T1000 (cell line): Measurements from ENCODE around the gene RPL22L1.
"Not testable (repeated sequence)": the region's sequence is repeated elsewhere in the genome, so short reads cannot be mapped to it uniquely, and the experiment has no call there.

Experiments used
- DNase-seq: peaks from one replicate; lab custom pipeline; 2025; ENCODE audit warnings: mixed read lengths; lab: John Stamatoyannopoulos, UW

Gene RPL22L1

DNA sequence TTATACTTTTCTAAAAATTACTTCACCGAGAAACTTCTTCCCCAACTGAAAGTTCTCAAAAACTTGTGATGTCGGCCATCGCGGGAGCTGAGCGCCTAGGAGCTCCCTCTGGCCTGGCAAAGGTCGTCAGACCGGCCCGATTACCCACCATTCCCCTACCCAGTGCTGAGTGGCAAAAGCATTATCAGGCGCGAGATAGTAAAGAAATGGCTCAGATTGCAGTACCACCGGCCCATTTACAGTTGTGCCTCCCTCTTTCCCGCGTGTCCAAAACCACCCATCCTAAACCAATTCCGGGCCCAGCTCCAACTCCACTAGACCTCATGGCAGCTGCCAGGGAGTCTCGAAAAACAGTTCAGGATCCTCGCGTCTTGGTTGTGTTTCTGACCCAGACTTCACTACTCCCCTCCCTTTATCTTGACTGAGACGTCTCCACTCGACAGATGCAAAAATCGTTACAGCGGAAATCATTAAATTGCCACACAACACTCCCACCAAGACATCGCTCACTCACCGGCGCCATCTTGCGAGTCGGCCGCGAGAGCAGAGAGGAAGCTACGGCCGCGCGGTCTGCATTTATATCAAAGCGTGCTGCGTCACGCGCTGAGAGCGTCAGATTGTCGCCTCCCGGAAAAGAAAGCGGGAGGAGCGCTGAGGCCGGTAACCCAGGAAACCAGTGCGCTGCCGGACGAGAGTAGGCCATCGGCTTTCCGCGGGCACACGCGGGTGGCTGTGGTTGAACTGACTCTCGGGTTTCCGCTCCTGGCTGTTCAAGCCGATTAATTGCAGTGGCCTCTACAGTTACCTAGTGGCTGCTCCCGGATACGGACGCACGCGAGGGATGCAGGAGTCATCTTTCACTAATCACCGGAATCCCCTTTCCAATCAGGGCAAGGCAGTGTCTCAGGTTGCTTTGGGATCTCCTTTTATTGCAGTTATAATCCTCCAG, at the start of gene RPL22L1:
Gene RPL22L1 (minus strand): TSS at position 551 of the 949 bp plus-strand sequence. CDS start 28 bp downstream, at position 523.
- DNase-seq: no peak

DNA sequence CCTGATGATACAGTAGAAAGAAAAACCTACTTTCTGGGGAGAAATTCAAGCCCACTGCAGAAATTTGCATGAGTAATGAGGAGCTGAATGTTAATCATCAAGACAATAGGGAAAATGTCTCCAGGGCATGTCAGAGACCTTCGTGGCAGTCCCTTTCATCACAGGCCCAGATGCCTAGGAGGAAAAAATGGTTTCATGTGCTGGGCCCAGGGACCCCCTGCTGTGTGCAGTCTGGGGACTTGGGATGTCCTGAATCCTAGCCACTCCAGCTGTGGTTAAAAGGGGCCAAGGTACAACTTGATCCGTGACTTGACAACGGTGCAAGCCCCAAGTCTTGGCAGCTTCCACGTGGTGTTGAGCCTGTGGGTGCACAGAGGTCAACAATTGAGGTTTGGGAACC, 48.7 kb upstream of the RPL22L1 start:
- DNase-seq: no peak

DNA sequence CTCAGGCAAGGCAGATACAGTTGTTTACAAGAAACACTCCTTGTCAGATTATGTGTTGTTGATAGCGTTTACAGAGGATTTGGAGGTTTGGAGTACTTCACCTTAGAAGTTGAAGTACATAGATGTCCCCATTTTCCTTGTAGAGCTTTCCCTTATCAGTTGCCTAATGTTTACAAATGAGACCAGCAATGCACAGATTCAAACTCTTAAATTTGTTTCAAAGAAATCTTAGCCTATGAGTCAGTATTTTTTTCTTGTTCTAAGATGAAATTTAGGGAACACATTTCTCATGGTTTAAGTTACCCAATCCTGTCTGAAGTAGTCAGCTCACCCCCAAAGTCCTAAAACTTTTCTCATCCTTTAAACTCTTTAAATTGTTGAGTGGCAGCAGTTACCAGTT, 44.7 kb upstream of the RPL22L1 start:
- no peak for DNase-seq

DNA sequence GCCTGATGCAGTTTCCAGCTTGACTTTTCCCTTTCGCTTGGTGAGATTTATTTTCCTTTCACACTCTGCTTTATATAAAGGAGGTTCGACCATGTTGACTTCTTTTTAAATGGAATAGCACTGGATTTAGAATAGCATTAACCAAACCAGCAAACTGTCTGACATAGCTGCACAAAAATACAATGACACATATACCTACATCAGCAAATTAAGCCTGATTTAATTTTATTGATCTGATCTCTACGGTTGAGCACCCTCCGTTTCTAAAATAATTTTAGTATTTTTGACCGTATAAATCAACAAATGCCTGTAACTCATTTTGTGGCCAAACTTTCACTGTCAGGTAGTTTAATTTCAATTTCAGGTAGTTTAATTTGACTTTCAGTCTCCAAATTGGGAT, 44.2 kb upstream of the RPL22L1 start:
- no peak for DNase-seq

DNA sequence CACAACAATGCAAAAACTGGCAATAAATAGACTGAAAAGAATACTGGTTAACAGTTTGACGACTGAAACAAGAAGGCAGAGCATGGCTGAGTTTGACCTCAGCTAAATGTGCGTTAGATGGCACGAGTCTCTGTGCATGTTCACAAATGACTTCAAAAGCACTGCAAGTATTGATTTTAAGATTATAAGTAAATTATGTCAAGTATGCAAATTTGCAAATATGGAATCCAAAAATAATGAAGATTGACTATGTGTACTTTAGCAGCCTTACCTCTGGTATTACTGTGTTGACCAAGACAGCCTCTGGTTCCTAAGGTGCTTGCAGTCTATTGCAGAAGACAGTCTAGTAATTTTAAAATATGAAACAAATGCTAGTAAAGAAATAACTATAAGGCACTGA, 41.1 kb upstream of the RPL22L1 start:
- no peak for DNase-seq

DNA sequence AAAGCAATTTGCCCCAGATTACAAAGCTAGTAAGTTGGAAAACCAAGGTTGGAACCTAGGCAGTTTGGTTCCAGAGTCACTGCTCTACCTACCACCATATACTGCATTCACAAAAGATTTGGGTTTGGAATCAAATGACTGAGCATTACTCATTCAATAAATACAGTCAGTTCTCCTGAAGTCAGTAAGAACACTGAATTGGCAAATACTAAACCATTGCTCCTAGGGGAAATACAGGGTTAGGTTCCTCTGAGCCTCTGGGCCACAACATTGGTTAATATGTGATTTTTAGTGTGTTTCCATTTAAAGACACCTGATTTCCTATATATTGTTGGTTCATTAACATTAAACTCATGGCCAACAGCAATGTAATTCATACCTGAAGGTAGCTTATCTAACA, 40.5 kb upstream of the RPL22L1 start:
- no peak for DNase-seq

DNA sequence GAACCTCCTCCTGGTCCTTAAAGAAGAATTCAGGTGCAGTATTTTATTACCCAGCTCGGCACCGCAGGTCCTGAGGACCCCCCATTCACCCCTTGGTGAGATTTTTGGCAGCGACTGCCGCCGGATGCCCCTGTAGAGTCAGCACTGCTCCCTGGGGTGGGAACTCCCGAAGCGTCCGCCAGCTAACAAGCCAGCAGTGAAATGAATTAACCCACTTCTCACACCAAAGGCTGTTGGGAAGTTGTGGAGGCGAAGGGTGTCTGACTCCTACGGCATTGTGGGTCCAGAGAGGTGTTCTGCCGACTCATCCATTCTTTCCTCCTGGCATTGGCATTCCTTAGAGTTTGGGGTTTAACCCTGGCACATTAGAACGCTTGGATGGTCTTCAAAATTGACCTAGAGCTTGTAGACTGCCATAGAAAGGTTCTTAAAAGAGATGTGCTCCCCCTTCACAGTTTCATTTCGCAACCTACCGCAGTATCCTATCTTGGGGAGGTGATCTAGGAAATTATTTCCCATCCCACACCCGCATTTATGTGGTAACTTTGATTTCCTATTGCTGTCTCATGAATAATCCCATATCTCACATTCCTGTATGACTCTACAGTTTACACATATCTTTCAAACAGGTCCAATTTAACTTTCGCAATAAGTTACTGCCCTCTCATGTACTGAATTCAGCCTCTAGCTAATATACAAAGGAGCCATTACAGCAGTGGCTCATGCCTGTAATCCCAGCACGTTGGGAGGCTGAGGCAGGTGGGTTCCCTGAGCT, 39.3 kb upstream of the RPL22L1 start:
- peak; percentile 43 for DNase-seq

DNA sequence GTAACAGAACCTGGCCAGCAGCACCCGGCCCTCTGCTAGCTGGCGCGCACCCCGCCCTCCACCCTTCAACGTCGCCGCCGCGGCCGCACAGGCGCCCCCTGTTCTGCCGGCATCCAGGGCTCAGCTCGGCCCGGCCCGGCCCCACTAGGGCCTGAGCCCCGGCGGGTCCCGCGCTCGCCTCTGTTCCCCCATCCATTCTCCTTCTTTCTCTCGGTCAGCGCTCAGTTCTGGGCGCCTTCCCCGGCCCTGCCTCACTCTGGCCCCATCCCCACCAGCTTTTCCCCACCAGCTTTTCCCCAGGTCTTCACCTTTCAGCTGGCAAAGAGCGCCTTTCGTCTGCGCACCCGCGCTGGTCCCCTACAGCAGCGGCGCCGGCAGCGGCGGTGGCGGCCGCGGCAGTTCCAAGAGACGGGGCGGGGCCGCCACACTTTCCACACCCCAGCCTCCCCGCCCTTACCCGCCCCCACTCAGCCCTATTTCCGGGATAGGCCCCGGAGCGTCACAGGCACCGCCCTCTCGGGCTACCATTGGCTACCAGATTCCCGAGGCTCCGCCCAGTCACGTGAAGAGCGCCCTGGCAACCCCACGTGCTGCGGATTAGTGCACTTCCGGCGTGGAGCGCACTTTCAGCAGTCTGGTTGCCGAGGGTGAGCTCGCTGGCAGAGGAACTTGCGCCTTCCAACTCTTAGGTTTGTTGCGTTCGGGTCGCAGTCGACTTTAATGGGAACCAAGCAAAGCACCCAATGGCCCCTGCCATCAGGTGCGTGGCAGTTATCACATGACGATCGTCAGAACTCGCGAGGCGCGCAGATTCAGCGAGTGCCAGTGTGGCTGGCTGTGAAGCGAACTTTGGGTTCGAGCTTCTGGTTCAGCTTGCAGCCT, 38.5 kb upstream of the RPL22L1 start, which contains the start of gene EIF5A2:
Gene EIF5A2 (minus strand): TSS at position 403 of the 882 bp plus-strand sequence. CDS start 831 bp downstream, outside the sequence.
- DNase-seq: peak; percentile 95

DNA sequence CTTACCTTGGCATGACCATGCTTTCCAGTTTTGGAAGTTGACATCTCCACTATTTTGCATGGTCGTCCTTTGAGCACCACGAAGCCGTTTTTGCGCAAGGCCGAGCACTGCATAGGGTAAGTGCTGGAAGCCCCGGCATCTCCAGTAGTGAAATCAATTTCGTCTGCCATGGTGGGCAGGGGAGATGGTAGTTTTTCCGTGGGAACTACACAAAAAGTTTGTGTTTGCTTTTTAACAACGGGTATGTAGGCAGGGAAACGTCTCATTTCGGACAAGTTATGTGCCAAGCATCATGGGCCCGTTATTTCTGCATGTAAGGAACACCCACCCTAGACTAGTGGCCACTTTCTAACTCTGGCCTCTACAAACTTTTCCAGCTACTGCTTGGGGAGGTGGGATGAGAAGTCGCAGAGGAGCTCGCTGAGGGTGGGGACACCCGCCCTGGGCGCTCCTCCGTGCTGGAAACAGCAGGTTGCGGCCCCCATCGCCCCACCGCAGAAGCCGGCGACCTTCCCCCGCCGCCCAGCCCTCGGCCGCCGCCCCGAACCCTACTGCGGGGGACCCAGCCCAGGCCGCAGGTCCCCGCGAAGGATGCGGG, 37.7 kb upstream of the RPL22L1 start:
- DNase-seq: peak; percentile 22

DNA sequence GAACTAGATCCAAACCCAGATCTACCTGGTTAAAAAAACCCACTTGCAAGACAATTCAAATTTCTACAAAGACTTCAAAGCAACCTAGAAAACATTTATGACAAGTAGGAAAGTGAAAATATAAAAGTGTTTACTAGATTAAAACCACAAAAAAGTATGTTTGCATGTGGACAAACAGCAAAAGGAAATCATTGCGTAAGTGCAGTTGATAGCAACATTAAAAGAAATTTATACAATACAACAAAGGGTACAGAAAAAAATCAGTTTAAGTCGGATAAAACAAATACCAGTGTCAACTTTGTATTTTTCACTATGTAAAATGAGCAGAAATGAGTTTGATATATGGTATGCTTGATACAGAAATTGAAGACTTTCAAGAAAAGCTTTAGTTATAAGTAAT, 35.9 kb upstream of the RPL22L1 start:
- no peak for DNase-seq

DNA sequence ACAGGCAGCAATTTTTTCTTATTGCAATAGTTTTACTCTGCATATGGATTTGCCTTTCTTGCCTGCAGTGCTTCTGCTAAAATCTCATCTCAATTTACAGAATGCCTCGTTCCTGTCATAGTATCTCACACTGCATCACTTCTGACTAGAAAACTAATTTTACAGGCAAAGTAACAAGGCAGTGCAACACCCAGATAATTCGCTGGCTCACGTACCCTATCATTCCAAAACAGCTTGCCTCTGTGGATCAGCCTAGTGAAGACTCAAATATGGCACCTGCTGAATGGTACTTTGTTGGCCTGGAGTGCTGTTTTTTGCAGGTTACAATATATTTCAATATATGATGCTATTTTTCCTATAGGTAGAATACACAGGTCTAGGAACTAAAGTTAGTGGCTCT, 33.1 kb upstream of the RPL22L1 start:
- DNase-seq: no peak

DNA sequence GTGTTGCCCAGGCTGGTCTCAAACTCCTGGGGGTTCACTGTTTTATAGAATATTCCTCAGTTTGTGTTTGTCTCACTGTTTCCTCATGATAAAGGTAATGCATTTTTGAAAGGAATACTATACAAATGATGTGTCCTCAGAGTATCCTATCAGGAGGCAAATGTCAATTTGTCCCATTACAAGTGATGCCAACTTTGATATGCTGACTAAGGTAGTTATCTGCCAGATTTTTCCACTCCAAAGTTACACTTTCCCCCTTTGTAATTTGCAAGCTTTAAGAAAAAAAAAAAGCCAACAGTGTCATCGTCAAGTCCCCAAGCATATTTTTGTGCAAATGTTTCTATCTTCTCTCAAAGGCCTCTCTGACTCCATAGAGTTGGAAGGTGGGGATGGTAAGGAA, 29.5 kb upstream of the RPL22L1 start:
- DNase-seq: no peak

DNA sequence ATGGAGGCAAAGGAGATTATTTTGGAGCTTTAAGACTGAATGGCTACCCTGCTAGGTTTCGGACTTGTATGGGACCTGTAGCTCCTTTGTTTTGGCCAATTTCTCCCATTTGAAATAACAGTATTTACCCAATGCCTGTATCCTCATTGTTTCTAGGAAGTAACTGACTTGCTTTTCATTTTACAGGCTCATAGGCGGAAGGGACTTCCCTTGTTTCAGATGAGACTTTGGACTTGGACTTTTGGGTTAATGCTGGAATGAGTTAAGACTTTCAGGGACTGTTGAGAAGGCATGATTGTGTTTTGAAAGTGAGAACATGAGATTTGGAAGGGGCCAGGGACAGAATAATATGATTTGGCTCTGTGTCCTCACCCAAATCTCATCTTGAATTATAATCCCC, 28.0 kb upstream of the RPL22L1 start:
- no peak for DNase-seq

DNA sequence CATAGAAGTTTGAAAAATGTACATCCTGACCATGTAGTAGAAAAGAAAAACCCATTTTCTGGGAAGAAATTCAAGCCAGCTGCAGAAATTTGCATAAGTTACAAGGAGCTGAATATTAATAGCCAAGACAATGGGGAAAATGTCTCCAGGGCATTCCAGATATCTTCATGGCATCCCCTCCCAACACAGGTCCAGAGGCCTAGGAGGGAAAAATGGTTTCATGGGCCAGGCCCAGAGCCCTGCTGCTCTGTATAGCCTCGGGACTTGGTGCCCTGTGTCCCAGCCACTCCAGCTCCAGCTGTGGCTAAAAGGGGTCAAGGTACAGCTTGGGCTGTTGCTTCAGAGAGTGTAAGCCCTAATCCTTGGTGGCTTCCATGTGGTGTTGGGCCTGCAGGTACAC, 27.2 kb upstream of the RPL22L1 start:
- not testable (repeated sequence) for DNase-seq

DNA sequence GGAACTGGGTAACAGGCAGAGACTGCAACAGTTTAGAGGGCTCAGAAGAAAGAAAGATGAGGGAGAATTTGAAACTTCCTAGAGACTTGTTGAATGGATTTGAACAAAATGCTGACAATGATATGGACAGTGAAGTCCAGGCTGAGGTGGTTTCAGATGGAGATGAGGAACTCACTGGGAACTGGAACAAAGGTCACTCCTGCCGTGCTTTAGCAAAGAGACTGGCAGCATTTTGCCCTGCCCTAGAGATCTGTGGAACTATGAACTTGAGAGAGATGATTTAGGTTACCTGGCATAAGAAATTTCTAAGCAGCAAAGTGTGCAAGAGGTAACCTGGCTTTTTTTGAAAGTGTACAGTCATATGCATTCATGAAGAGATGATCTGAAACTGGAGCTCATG, 26.8 kb upstream of the RPL22L1 start:
- DNase-seq: no peak

DNA sequence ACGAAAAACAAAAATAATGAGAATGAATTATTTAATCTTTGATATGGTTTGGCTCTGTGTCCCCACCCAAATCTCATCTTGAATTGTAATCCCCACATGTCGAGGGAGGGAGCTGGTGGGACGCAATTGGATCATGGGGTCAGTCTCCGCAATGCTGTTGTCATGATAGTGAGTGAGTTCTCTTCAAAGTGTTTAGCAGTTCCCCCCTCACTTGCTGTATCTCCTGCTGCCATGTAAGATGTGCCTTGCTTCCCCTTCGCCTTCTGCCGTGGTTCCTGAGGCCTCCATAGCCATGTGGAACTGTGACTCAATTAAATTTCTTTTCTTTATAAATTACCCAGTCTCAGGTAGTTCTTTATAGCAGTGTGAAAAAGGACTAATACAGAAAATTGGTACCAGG, 26.3 kb upstream of the RPL22L1 start:
- DNase-seq: not testable (repeated sequence)

DNA sequence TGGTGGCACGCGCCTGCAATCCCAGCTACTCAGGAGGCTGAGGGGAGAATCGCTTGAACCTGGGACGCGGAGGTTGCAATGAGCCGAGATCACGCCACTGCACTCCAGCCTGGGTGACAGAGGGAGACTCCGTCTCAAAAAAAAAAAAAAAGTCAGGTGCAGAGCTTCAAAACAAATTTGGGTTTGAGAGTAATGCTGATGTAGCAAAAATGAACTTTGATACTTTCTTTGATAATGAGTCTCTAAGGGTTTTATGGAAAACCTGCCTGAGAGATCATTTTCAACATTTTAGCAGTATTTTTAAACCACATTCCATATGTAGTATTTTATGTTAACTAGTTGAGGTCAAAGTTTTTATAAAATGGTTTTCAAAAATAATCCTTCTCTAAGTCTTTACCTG, 23.9 kb upstream of the RPL22L1 start:
- DNase-seq: no peak

DNA sequence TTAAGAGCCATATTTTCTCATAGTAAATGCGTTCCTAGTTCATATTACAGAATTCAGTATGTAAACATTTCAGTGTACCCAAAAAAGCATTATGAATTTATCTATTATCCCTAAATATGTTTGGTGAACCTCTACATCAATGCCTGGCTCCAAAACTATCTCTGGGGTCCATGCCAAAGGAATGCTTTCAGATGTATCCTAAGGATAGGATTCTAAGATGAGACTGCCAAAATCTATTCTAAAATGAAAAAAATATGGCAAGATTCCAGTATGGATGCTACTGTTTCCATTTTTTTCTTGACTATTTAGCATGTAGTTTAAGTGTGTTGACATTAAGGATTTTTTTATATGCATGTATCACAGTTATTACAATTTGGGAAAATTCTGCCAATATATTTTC, 19.6 kb upstream of the RPL22L1 start:
- no peak for DNase-seq

DNA sequence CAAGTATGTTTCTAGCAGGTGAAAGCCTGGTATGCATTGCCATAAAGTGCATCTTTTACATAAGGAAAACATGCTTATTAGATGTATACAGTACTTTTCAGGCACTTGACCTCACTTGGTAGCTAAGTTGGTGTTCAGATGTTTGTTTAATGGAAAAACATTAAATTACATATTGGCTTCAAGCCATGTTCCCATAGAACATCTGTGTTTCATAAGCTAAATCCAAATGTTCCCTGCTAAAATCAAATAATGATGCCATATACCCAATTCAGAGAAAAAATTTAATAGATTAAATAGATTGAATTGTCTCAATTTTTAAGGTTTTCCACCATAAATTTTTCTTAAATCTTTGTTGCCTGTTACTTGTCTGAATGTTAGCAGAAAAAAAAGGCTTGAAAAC, 19.1 kb upstream of the RPL22L1 start:
- no peak for DNase-seq

DNA sequence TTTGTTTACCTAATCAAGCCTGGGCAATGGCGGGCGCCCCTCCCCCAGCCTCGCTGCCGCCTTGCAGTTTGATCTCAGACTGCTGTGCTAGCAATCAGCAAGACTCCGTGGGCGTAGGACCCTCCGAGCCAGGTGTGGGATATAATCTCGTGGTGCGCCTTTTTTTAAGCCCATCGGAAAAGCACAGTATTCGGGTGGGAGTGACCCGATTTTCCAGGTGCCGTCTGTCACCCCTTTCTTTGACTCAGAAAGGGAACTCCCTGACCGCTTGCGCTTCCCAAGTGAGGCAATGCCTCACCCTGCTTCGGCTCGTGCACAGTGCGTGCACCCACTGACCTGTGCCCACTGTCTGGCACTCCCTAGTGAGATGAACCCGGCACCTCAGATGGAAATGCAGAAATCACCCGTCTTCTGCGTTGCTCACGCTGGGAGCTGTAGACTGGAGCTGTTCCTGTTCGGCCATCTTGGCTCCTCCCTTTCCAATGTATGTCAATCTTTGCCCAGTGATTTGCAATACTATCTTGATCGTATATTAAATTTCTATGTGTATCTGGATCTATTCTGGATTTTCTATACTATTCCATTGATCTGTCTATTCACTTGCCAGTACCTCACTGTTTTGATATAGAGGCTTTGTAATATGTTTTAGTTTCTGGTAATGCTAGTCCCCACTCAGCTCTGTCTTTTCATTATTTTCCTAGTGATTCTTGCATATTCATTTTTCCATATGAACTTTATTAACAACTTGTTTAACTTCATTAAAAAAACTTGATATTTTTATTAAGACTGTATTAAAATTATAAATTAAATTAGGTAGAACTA, 14.3 kb upstream of the RPL22L1 start:
- not testable (repeated sequence) for DNase-seq

DNA sequence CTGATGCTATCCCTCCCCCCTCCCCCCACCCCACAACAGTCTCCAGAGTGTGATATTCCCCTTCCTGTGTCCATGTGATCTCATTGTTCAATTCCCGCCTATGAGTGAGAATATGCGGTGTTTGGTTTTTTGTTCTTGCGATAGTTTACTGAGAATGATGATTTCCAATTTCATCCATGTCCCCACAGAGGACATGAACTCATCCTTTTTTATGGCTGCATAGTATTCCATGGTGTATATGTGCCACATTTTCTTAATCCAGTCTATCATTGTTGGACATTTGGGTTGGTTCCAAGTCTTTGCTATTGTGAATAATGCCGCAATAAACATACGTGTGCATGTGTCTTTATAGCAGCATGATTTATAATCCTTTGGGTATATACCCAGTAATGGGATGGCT, 8.7 kb upstream of the RPL22L1 start:
- not testable (repeated sequence) for DNase-seq
